HG03342 (cell line): ENCODE measurements around the gene KCNJ12.
"Not testable (repeated sequence)": the region's sequence is repeated elsewhere in the genome, so short reads cannot be mapped to it uniquely, and the experiment has no call there.

Experiments used
- ATAC-seq: cut with Tn5 transposase; IDR thresholded peaks from one replicate; pipeline ENCODE4 v1.9.1; 2021; ENCODE audit warnings: mild to moderate bottlenecking, moderate library complexity; ENCODE audit not compliant: unreplicated experiment

The KCNJ12 gene

DNA sequence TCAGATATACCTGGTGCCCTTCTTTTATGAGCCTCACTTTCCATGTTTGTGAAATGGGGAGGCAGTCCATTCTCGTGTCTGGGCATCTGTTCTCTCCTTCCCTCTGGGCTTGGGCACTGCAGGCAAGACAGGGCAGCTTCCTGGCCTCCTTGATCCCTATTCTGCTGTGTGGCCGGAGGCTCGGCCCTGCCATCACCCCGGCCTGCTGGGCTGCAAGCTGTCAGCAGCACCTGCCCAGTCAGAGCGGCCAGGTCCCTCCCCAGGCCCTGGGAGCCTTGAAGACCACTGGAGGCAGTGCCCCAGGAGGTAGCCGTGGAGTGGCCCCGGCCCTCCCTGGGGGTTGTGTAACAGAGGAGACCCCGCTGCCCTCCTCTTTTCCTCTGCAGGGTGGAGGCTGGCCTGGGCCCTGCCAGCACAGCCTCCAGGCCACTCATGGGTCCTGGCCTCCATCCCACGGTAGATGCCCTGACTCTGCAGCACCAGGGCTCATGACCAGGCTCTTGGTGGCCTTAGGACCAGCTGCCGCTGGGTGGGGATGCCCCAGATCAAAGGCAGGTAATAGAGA lies 9.2 kb downstream of the KCNJ12 start:
- no peak for ATAC-seq

DNA sequence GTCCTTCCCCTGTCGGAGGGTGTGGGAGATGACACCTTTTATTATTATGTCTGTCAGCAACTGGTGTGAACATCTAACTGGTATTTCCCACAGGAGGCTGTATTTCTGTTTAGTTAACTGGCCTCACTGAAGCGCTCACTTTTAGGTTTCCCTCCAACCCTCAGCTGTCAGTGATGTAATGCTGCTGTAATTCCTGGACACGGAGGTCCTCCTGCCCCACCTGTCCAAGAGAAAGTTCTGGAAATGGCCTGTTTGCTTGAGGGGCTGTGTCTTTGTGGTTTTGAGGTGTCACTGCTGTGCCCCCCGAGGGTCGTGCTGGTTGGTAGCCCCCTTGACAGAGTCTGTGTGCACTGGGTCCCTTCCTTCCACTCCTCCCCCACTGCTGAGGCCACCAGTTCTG lies 11.5 kb downstream of the KCNJ12 start:
- ATAC-seq, result no peak

DNA sequence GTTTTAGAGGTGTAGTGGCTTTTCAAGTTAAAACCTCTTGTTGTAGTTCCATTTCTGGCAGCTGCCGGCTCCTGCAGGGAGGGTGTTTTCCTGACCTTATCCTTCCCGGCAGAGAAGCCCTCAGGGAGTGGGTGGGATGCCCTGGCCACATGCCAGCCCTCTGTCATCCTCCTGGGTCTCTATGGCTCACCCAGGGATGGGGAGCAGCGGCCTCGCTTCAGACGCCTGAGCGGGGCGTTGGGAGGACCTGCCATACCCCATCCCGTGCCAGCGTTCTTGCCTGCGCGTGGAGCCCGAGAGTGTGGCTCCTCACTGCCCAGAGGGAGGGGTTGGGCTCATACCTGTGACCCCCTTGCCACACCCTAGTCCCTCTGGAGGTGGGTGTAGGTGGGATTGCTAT lies 11.9 kb downstream of the KCNJ12 start:
- ATAC-seq, result no peak

DNA sequence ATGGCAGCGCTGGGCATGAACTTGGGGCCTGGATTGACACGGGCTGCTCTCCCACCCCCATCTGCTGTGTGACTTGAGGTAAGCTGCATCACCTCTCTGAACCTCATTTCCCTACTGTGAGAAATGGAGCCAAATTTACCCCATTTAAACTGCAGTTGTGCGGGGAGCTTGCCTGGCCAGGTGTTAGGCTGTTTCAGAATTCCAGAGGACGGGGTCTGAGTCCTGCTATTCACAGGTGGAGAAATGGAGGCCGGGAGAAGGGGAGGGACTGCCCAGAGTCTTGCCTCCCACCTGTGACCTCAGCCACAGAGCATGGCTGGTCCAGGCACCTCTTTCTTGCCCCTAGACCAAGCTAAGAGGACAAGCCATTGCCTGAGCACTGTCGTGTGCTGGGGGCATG lies 12.8 kb downstream of the KCNJ12 start:
- no peak for ATAC-seq

DNA sequence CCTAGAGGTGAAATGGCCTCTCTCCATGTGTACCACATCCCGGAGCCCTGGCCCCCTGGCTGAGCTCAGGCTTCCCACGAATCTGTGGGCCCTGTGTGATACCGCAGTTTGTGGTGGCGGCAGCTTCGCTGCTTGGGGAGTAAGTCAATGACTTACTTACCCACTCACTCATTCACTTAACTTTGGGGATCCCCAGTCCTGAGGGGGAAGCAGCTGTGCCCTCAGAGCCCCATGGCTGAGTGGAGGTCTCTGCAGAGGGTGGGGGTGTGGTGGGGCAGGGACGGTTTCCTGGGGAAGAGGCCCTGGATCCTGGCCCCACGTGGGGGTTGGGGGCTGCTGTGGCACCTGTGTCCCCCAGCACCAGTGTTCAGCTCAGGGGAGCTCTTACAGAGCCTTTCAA lies 13.2 kb downstream of the KCNJ12 start:
- no peak for ATAC-seq

DNA sequence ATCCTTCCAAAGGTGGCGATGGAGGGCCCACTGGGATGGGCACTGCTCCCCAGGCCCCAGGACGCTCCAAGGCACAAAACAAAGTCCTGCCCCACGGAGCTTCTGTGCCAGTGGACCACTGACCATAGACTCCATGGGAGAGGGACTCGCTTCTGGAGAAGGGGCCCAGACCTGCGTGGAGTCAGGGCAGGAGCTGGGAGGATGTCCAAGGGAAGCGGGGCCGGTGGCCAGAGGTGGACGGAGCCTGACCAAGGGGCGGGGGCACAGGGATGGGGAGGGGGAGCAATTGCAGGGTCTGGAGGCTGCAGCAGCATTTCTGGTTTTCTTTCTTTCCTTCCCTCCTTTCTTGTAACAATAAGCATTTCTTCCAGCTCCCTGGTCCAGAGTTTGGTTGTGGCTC lies 14.1 kb downstream of the KCNJ12 start:
- ATAC-seq, result no peak

DNA sequence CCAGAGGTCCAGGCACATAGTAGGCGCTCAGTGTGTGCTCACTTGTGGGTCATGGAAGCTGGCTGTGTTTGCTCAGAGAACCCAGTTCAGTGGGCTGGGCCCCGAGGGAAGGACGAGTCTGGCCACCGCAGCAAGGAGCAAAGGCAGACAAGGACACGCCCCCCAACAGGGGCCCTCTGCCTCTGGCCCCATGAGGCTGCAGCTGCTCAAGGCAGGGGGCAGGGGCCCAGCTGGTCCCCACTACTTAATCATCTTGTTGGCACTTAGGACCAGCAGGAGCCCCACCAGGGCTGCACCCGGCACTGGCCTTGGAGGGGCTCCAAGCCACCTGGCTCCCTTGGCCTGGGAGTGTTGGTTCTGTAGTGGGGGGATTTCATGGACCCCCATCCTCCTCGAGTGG lies 16.1 kb downstream of the KCNJ12 start:
- ATAC-seq, result no peak

DNA sequence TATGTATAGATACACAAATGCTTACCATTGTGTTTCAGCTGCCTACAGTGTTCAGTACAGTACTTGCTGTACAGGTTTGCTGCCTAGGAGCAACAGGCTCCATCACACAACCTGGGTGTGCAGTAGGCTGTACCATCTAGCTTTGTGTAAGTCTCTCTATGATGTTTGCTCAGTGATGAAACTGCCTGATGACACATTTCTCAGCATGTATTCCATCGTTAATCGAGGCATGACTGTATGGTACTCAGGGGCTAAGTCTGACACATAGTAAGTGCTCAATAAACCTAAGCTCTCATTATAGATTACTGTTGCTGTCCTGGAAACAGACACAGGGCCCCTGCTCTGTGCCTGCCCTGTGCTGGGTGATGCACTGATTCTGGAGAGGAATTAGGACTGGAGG lies 18.1 kb downstream of the KCNJ12 start:
- no peak for ATAC-seq

DNA sequence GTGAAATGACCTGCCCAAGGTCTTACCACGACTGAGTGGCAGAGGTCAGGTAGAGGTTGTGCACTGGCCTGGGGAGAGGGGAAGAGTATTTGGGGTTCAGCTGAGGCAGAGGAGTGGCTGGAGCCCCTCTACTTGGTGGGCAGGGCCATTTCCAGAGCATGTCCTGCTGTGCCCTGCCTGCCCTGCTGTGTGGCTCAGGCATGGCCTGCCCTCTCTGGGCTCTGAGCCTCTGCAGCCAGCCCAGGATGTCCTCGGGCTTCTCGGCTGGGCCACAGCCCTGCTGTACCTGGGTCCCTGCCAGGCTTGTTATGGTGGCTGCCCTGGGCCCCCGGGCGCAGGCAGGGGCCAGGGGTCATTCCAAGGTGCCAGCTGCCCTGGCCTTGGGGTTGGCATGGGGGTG lies 19.6 kb downstream of the KCNJ12 start:
- no peak for ATAC-seq

DNA sequence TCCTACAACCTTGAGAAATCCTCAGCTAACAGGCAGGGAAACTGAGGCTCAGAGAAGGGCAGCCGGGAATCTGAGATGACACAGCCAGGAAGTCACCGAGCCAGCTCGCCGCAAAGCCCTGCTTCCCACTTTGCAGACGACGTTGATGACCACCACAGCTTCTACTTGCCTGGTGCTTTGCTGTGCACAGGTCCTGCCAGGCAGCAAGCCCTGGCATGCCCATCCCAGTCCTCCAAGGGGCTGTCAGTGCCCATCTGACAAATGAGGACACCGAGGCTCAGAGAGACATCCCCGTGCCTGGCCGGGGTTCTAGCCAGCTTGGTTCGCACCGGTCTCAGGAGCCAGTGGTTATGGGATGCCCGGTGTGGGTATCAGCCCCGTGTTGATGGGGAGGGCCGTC lies 20.1 kb downstream of the KCNJ12 start:
- ATAC-seq, result no peak

DNA sequence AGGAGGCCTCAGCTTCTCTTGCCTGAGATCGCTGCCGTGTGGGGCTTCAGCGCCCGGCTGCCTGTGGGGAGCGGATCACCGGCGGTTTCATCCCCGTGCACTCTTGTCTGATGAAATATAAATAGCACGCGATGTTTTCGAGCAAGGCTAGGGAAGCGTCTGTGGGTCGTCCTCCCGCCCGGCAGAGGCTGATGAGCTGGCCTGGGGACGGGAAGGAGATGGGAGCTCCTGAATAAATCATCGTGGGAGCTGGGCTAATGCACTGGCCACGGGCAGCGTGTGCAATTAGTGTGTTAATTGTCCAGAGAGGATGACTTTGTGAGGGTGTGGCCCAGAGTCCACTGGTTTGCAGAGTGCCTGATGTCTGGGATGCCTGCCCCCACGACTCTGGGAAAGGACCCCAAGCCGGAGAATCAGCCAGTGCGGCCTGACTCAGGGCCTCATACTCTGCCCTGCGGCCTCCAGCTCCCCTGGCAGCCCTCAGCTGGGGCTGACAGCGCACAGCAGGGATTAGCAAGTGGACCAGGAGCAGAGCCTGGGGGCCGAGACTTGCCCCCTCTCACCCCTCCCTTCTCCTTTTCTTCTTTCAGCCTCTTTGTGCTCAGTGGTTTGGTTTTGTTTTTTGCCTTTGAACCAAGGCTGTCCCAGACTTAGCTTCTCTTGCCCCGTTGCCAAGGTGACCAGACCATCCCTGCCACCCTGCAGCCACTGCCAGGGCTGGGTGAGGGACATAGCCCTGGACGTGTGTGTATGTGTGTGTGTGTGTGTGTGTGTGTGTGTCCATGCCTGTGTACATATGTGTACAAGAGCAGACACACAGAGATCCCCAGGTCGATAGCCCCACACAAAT lies 21.4 kb downstream of the KCNJ12 start:
- ATAC-seq, result no peak

DNA sequence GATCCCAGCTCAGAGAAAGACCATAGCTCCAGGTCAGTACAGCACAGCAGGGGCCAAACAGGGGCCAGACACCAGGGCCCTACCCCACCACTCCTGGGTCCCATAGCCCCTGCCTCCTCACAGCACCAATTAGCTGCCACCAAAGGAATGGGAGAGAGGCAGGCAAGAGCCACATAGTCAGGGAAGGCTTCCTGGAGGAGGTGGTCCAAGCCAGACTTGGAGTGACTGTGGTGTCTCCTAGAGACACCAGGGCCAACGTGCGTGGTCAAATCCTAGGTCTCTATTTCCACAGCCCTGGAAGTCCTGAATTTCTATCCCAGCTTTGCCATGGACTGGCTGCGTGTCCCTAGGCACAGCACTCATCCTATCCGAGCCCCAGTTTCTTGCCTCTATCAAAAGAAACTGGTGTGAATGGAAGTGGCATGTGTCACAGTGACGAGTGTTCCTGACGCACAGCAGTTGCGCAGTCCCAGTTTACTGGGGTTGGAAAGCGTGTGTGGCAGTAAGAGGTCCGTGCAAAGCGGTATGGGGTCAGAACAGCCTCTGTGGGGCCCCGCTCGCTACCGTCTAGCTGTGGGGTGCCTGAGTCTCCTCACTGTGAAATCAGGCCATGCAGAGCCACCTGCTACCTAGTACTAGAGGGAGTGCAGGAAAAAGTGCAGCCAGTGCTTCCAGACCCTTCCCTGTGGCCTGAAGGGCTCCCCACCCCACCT lies 23.5 kb downstream of the KCNJ12 start:
- no peak for ATAC-seq

DNA sequence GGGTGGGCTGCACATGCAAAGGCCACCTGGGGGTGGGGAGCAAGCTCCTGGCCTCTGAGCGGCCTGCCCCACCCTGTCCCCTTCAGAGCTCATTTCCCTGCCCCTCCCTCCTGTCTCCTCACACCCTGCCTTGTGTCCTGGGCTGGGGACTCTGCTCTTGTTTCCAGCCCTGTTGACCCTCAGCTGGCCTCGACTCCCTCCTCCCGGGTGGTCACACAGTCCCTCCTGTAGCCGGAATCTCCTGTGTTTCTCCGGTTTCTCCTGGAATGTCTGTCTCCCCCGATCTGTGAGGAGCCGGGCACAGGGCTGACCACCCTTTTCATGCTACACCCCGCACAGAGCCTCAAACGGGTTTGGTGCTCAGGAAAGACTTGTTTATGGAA lies 24.0 kb downstream of the KCNJ12 start:
- ATAC-seq, result not testable (repeated sequence)

DNA sequence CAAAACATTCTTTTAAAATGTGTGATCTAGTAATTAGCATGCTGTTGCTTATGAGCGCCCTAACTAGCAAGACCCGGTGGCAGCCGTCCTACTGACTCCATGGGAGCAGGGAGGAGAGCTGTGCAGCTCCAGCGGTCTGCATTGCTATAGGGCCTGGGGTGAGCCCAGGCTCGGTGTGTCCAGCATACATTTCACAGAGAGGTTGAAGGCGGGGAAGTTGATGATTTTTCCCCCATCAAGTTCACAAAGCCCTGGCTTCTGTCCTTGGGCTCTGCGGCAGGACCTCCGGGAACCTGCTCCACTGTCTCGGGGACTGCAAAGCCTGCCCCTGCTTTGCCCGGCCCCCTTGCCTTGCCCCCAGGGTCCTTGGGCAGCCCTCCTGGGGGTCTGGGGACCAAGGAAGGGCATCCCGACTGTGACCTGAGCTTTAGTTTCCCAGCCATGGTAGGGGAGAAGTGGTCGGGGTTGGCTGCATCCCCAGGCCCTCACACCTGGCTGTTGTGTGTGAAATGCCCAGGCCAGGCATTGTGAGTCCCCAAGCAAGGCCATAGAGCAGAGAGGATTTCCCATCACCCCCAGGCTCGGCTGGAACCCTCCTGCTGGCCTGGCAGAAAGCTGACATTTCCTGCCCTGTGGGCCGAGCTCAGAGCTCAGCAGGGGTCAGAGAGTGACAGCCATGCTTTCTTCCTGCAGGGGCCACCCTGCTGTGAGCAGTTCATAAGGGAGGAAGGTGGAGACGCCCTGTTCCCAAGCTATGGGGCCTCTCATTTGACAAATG lies 24.8 kb downstream of the KCNJ12 start:
- no peak for ATAC-seq

DNA sequence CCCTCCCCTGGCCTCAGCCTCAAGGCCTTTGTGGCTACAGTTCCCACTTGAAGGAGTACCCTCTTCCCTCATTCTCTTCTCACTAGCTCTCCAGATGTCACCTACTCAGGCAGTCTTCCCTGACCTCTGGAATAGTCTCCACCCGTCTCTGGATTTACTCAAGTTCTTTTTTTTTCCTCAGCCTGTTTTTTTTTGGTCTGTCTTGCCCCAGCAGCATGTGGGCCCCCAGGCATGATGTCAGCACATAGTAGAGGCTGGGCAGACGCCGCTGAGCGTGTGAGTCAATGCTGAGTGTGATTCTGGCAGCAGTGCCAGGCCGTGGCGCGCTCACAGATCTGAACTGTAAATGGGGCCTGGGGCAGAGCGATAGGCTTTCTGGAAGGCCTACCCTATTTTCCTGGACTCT lies 26.0 kb downstream of the KCNJ12 start:
- ATAC-seq, result not testable (repeated sequence)

DNA sequence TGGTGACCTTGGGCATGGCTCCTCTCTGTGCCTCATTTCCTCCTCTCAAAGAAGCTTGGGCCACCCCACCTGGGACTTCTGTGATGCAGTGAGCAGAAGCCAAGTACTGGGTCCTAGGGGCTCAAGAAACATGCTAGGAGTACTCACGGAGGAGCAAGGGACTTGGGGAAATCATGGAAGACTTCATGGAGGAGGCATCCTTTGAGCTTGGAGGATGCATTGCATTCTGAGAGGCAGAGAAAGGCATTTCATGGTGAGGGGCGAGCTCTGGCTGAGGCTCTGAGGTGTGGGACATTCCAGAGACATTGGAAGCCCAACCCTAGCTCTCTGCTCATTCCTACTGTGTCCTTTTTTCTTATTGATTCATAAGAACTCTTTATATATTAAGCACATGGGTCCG lies 26.8 kb downstream of the KCNJ12 start:
- ATAC-seq, result not testable (repeated sequence)

DNA sequence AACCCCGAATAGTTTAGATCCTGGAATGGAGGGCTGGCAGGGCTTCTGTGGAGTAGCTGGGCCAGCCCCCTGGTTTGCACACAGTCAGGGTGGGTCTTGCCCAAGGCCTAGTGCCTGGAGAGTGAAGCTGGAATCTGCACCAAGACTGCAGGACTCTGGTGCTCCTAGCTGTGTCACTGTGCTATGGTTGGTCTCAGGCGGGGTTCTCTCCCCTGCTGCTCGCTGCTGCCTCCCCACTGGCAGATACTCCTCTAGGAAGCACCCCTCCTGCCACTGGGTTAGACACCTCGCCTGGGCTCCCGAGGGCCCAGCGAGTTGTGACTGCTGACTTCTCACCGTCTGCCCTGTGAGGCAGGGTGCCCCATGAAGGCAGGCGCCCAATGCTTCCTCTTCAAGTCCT lies 27.9 kb downstream of the KCNJ12 start:
- not testable (repeated sequence) for ATAC-seq

DNA sequence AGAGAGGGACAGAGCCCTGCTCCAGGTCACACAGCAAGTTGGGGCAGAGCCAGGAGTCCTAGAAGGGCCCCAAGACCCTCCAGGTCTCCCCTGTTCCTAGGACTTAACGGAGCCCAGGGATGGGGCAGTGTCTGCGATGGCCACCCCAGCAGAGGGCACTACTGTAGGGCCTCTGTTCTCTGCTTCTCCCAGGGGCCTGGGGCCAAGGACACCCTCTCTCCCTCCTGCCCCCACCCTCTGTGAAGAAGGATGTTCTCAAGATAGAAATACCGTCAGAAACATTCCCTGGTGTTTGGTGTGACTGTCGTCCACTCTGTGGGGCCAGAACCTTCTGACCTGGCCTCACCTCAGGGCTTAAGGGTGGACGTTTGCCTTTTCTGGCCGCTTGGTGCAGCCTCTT lies 28.4 kb downstream of the KCNJ12 start:
- ATAC-seq, result not testable (repeated sequence)

DNA sequence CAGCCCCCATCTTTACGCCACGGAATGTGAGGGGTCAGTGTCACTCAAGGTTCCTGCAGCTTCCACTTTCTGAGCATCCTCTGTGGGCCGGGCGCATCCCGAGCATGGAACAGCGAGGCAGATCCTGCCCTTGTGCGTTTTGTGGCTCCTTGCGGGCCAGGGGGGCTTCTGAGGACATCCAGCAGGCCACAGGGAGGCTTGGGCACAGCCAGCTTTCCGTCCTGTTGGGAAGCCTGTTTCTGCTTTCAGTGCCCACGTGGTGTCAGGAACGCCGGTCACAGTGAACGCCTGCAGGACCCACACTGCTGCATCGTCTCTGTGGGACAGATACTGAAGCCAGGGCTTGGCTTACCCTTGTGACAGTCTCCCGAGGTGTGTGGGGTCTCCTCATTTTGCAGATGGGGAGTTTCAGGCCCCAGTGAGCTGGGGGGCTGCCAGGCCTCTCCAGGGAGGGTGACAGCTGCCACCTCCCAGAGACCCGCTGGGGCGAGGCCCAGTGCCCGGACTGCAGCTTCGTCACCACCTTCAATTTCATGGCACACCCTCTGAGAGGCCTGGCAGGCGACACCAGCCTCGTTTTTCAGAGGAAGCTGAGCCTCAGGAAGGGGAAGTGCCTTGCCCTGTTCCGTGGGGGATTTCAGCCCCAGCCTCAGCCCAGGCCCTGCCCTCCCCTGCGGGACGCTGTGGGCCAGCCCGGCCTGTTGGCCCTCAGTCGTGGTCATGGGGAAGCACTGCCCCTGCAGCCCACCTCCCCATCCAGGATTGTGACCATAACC lies 29.0 kb downstream of the KCNJ12 start:
- ATAC-seq, result not testable (repeated sequence)

DNA sequence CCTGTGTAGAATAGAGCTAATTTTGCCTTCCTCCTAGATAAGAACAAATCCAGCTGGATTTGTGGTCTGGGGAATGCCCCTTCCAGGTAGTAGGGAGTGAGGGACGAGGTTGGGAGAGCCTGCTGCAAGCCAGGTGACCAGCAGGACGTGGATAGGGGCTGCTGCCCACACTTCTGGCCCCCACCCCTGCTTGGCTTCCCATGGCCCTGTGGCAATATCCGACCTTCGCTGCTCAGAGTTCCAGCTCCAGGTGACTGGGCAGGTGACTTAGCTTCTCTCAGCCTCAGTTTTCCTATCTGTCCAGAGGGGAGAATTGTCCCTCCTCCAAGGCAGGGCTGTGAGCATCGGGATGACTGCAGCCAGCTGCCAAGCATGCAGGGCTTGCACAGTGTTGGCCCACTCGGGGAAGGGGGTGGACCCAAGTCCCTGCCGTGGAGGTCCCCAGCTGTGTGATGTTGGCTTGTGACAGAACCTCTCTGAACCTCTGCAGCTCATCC lies 29.8 kb downstream of the KCNJ12 start:
- ATAC-seq, result not testable (repeated sequence)
